Central memory CD4-positive, alpha-beta T cell (primary cell): ENCODE results near the gene HOXC9.

Source experiments
- DNase-seq: peaks from one replicate; pipeline ENCODE4 v3.0.0; 2022

Gene HOXC9

DNA sequence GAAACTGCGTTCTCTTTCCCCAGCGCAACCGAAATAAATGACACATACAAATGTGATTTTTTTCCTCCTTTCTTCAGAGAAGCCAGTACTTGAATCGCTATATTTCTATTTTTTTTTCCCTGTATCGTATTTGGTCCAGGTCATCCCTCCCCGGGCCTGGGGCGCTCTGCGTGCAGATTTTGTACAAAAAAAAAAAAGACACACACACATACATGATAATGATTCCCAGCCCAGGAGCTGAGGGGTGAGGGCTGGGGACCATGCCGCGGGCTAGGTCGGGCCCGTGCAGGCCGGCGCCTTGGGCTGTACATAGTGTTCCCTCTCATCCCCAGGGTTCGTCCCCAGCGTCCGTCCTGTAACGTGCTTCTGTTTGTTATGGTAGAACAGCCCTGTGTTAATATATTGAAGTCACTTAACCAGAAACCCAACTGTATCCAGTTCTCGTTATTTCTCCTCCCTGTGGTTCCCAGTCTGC is 3.0 kb downstream of the HOXC9 start:
- DNase-seq = no peak

DNA sequence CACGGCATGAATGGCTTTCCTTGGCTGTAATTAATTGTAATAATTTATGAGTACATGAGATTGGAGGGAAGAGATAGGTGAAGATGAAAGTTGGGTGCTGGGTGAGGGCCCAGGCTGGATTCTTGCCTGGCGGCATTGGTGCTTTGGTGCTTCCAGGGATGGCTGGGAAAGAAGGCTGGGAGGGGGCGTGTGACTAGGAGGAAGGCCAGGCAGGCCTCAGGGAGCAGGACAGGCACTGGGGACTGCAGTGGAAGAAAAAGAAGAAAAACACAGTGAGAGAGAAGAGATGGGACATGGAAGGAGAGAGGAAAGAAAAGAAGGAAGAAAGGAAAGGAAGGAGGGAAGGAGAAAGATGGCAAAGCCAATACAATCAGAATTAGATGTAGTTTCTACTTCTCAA is 3.7 kb downstream of the HOXC9 start:
- no peak for DNase-seq

DNA sequence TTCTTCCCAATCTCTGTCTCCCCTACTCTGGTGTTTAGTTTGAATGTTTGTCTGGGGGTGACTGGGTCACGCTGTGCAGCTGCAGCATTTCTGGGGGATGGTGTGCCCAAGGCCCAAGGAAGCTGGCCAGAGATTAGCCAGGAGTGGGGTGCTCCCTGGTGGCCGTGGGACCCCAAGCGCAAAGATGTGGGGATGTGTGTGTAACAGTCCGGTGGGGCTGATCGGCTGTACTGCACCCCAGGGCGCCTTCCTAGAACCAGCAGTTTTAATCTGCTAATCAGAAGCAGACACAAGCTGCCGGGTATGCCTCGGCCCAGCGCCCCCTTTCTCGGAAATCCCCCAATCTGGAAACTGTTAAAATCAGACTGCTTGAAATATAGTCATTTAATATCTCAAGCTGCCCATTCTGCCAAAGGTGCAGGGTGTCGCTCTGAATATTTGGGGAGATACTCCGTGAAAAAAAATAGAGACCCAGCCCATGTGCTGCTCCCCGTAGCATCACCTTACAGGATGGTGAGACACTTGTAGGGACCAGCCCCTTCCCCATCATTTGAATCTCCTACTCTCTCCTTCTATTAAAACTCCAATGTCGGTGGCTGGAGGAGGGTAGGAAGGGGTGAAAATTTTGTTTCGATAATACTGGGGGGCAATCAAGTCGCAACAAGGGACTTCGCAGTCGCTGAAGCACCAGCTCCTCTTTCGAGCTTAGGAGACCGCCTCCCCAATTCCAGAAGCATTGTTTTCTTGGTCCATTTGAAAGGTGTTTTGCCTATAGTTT is 4.3 kb downstream of the HOXC9 start:
- DNase-seq = no peak

GRCh38 chr12:54004841-54005530 is 5.0 kb downstream of the HOXC9 start:
- DNase-seq = no peak

DNA sequence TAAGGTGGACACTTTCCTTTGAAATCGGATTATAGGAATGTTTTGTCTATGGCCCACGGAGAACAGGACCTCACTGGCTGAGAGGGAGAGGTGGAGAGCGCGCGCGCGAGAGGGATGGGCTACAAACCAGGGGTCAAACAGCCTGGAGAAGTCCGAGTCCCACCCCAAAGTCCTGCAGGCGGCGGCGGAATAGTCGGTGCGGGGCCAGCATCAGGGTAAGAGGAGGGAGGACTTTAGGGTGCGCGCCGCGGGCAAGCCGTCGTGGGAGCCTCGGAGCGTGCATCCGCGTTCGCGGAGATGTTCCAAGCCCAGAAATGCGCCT is 5.5 kb downstream of the HOXC9 start:
- no peak for DNase-seq

- DNase-seq = peak; percentile 75
Observed at GRCh38 chr12:54005853-54006558, 6.0 kb downstream of the HOXC9 start.

DNA sequence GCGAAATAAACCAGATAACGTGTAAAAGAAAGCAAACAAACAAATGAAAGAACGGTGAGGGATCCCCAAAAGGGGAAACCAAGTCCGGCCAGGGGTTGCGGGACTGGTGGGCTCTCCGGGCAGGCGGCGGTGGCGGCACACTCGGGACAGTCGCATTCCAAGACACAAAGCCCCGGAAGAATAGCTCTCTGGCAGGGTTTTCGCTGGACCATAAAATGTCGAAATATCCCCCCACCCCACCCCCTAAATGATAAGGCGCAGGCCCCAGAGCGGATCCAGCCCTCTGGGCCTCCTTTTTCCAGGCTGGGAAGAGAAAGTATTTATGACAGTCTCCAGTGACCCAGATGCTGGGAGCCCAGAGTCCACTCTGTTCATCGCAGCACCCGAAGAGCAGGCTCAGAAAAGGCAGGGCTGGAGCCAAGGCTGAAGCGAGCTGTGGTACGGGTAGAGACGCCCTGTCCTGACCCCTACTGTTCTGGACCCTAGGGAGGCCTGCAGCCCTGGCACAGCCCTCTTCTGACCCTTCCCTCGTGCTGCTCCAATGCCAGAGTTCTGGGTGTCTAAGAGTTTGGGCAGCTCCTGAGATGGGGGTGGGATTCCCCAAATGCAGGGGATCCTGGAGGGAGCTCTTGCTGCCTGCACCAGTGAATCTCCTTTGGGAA is 6.7 kb downstream of the HOXC9 start:
- no peak for DNase-seq

DNA sequence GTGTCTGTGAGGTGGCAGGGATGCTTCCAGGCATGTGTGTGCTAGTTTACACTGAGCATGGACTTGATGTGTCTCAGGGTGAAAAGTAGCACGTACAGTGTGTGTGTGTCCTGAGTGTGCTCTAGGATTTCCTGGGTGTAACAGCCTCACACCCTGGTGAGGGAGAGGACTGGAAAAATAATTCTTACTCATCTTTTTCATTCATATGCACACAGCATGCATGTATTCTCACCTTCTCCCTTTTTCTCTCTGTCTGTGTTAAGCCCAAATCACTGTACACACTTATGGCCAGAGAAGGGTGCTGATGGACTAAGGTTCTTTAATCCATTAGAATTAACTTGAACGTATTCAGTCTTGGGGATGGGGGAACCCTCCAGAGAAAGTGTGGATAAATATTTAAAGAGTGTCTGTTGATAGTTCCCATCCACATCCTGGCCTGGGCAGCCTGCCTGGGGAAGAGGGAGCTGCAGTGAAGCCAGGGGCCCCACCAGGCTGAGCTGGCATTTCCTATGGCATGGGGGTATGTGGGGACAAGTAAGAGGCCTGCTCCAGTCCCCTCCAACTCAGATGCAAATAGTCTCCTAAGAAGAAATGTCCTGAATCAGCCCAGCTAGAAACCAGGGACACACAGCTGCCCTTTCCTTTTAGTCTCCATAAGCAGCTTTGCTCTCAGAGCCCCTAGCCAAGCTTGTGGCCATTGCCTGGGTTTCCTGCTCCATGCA is 7.7 kb downstream of the HOXC9 start:
- DNase-seq = no peak

- no peak for DNase-seq
Observed at GRCh38 chr12:54008260-54008552, 8.2 kb downstream of the HOXC9 start.

DNA sequence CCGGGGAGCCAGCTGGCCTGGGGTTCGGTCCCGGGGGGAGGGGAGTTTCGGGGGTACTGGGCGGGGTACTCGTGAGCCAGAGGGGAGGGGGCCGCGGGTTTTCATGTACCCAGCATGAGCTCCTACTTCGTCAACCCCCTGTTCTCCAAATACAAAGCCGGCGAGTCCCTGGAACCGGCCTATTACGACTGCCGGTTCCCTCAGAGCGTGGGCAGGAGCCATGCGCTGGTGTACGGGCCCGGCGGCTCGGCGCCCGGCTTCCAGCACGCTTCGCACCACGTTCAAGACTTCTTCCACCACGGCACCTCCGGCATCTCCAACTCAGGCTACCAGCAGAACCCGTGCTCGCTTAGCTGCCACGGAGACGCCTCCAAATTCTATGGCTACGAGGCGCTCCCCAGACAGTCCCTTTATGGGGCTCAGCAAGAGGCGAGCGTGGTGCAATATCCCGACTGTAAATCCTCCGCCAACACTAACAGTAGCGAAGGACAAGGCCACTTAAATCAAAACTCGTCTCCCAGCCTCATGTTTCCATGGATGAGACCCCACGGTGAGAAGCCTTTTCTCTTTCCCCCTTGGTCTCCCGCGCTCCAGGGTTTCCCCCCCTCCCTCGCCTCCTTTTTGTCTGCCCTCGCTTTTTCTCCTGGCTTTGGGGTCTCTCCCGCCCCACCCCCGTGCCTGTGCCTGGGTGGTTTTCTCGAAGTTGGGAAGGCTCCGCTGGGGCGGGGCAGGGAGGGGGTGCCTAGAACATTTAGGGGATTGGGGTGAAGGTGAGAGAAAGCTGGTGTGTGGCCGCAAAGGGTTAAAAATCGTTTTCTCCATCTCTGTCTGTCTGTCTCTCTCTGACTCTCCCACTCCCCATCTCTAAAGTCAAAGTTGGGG is 9.5 kb downstream of the HOXC9 start:
- no peak for DNase-seq

GRCh38 chr12:54010053-54010971 is 10.4 kb downstream of the HOXC9 start:
- no peak for DNase-seq

DNA sequence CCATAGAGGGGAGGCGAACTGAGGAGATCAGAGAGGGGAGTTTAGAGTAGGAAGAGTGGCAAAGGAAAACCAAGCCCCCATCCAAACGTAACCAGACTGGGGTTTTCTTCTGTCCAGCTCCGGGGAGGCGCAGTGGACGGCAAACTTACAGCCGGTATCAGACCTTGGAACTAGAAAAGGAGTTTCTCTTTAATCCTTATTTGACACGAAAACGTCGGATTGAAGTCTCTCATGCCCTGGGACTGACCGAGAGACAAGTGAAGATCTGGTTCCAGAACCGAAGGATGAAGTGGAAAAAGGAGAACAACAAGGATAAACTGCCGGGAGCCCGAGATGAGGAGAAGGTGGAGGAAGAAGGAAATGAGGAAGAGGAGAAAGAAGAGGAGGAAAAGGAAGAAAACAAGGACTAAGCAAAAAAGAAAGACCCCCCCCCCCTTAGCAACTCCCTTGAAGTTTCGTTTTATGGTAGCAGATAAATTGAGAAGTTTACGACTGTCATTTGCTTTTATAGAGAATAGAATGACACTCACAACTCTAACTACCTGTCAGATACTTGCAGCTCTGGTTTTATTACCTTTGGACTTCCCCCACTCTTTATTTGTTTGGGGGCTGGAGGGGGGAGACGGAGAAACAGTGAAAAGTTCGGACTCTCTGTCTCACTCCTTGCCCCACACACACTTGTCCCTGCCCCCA is 11.2 kb downstream of the HOXC9 start:
- DNase-seq = no peak

- DNase-seq = no peak
Observed at GRCh38 chr12:54011665-54012532, 11.9 kb downstream of the HOXC9 start.

DNA sequence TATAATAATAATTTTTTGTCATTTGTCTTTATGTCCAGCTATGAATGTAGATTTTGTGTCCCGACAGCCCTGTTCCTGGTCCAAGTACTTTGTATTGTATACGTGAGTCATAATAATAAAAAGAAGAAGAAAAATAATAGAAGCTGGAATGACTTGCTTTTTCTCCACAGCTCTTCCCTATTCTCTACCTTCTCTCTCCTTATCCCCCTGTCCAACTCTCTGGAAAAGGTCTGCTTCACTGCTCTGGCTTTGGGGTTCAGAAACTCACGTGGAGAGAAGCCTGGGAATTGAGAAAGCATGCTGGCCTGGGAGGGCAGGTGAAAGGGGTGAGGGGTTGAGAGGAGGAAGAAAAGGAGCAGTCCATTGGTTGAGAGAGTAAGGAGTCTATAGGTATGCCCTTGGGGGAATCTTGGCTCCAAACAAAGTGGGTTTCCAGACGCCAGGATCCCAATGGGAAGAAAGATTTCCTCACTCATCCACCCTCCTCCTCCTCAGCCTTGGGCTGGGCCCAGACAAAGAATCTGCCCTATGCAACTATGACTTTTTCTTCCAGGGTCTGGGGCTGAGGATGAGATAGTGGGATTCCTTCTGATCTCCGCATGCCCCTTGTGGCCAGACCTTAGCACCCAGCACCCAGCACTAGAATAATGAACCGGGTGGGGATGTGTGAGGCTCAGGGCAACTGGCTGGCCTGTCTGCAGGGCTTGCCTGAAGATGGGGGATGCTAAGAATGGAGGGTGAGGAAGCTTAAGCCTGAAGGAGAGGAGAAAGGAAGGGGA is 12.9 kb downstream of the HOXC9 start:
- no peak for DNase-seq

DNA sequence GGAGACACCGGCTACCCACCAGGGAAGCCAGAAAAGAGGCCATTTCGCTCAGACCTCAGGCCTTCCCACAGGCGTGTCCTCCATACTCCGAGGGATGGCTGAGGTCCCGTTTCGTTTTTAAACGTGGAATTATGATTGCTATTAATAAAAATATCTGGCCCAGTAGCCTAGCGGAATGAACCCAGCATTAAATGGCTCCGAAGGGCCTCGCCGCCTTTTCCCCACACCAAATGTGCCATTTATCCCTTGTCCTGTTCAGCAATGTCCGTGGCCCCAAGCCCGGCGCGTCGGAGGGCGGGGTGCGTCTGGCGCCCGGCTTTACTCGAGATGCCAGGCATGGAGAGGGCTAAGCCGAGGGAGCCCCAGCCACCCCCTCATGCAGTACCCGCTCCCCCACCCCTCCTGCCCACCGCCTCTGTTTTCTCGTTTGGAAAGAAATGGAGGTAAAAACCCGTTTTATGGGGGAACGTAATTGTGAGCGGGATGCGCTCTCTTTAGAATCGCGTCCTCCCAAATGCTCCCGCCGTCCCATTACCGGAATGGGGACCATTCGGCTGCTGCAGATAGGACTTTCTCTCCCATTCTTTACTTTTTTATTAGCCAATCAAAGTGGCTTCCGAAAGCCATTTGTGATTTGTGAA is 14.5 kb downstream of the HOXC9 start:
- DNase-seq = no peak

DNA sequence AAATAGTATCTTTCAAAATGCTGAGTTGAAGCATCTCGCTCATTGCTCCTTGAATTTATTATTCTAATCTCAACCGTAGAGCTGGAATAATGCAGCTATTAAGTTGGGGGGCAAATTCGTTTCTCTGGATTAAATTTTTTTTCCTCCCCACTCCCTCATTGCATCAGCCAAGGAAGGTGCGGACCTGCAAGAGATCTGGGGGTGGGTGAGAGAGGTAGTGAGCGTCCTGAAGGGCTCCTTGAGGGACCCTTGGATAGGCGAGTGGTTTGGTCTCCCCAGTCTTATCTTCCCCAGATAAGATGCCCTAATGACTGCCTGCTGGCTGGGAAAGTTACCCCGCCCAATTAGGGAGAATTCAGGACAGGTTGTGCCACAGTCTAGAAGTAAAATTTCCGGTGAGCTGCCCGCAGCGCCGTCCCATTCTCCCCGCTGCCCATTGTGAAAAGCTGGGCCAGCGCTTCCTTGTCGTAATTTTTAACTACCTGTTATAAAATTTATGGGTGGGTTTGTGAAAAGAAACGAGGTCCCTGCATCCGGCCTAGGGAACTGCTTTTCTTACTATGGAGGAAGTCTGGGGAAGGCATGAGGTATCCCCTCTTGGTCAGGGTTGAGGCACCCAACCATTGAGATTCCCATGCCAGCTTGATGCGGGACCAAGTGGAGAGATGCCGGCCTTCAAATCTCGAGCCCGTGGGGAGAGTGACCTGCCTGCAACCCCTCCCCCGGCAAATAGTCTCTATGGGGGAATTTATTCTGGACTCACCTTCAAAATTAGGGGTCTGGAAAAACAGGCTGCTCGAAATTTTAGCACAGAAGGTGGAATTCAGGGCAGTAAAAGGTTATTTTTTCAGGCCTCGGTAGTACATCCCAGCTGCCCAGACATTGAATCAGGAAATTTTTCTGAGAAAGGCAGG is 15.3 kb downstream of the HOXC9 start:
- no peak for DNase-seq

DNA sequence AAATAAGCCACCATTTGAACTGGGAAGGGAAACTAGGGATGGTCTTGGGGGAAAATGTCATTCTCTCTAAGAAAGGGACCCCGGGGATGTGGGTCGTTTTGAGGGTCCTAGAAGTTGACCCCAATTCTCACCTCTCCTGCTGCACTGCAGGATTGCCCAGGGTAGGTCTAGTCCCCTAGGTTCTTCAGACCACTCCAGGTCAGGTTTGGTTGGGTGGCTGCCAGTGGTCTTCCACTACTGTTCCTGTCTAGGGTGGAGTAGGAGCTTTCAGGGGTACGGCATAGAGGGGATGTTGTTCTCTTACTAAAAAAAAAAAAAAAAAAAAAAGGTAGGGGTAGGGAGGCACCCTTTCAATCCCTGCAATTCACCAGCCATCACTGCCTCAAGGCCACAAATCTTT is 16.1 kb downstream of the HOXC9 start:
- no peak for DNase-seq
